Measurements from ENCODE around the gene TTC7B. TPM values are rescaled to one million over a fixed set of nuclear protein-coding genes. Genes with fewer than 3 reads are reported as not detected.

TTC7B gene
- polyA plus RNA-seq, 1 donor from 2014 or later: 0.89 TPM

DNA sequence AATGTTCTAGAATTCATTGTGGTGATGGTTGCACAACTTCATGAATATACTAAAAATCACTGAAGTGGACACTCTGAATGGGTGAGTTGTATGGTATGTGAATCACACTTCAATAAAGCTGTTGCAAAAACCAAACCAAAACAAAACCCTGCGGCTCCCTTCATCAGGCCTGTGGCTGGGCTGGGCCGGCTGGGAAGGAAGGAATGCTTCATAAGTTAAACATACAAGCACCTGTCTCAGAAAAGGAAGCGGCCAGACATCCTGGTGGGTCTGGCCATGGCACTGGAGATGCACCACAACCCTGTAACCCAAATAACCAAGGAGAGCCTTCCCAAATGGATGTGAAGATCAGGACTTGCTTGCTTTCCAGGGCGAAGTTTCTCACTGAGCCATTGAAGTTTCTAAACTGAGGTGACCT, 34.9 kb downstream of the TTC7B start:
- H3K4me1 Mint-ChIP-seq: no peaks in the 10 kb centered on the region
- no peak overlapping the region for H3K27ac Mint-ChIP-seq
- no peaks in the 10 kb centered on the region for H3K27me3 Mint-ChIP-seq
- no peaks in the 10 kb centered on the region for H3K36me3 Mint-ChIP-seq
- peaks cover 0 to 1% (median 0%) of the 10 kb centered on the region in 3 donors for H3K9me3 Mint-ChIP-seq
- no peak overlapping the region for H3K4me3 Mint-ChIP-seq

DNA sequence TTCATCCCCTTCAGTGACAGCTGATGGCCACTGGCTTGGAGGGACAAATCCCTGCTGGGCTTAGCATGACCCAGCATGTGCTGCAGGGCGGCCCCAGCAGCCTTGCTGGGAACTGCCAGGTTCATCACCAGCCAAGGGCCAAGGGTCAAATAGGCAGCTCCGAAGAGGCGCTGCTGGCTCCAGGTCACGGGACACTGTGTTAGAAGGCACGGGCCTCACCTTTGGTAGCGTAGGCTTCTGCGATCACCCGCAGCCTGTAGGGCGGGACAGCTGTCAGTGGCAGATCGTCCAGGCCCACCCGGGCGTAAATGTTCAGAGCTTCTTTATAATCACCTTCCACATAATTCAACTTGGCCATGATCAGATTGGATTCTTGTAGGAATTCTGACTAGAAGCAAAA, 35.7 kb downstream of the TTC7B start:
- H3K36me3 Mint-ChIP-seq: no peaks in the 10 kb centered on the region
- H3K27ac Mint-ChIP-seq: no peak overlapping the region
- H3K4me1 Mint-ChIP-seq: no peaks in the 10 kb centered on the region
- no peaks in the 10 kb centered on the region for H3K27me3 Mint-ChIP-seq
- no peak overlapping the region for H3K4me3 Mint-ChIP-seq
- peaks cover 0 to 1% (median 0%) of the 10 kb centered on the region in 3 donors for H3K9me3 Mint-ChIP-seq

DNA sequence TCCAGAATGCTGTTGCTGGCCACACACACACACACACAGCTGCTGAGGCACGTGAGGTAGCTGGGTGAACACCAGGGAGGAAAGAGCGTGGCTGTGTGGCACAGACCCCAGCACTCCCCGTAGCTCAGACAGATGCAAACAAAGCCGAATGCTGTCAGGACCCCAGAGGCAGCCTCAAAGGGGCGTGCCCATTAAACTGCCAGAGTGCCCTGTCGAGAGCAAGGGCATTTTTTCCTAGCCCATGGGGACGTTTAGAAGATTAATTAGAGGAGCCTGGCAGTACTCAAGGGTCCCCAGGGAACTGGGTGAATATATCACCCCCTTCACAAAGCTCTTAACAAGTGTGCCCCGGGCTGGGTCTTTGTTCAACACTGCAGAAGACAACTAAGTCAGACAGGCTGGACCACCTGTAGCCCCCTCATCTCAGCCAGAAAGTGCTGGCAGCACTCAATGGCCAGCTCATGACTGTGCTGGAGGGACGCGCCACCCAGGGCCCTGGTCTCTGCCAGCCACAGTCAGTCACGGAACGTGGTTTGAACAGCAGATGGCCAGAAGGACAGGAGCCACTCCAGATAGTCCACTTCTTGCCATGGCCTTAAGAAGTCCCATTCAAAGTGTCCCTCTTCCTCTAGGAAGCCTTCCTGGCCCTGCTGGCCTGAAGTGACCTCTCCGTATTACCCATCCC, 37.5 kb downstream of the TTC7B start:
- Mint-ChIP-seq H3K36me3 (peaks cover 2% of the 10 kb centered on the region), H3K4me3 (no peak overlapping the region), H3K27ac (no peak overlapping the region), H3K4me1 (no peaks in the 10 kb centered on the region), H3K9me3 (peaks cover 0 to 1% (median 0%) of the 10 kb centered on the region in 3 donors), H3K27me3 (no peaks in the 10 kb centered on the region)

DNA sequence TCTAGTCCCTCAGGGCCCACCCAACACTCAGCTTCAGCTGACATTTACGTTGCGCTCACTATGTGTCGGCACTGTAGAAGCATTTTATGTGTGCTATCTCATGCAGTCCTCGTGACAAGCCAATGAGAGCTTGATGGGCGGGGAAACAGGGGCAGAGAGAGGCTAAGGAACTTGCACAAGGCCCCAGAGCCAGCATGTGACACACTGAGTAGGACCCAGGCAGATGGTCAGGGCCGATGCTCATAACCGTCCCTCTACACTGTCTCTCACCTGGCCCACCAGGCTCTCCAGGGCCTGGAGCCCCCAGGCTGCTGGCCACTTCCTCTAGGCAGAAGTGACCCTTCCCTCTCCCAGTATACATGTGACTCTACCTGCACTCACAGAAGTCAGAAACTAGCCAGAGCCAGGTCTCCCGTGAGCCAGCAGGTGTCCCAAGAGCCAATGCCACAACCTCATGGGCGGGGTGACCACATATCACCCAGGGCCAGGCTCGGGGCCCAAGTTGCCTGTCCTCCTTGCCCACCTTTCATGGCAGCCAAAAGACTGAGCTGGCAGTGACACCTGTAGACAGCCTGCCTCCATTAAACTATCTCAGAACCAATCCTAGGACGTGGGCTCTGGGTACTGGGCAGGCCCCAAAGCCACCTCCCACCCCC, 38.3 kb downstream of the TTC7B start:
- H3K27ac Mint-ChIP-seq: no peak overlapping the region
- H3K4me1 Mint-ChIP-seq: no peaks in the 10 kb centered on the region
- H3K36me3 Mint-ChIP-seq: peaks cover 2% of the 10 kb centered on the region
- H3K27me3 Mint-ChIP-seq: no peaks in the 10 kb centered on the region
- H3K9me3 Mint-ChIP-seq: peaks cover 0 to 1% (median 0%) of the 10 kb centered on the region in 3 donors
- H3K4me3 Mint-ChIP-seq: no peak overlapping the region

DNA sequence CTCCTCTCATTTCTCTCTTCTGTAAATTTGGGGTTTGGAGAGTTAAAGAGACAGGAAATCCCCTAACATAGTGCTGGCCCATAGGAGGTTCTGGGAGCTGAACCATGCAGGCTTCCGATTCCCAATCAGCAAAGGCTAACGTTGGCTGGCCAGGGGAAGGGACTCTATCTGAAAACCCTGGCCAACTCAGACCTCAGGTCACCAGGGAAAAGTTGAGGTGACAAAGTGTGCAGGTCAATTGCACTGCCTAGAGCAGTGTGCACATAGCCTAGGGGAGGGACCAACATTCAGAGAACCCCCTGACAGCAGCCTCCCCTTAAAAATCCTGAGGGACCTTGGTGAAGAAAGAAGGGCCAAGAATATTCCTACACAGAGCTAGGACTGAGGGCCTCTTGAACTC, 38.9 kb downstream of the TTC7B start:
- H3K36me3 Mint-ChIP-seq: peaks cover 2% of the 10 kb centered on the region
- no peaks in the 10 kb centered on the region for H3K27me3 Mint-ChIP-seq
- peaks cover 0 to 1% (median 0%) of the 10 kb centered on the region in 3 donors for H3K9me3 Mint-ChIP-seq
- no peaks in the 10 kb centered on the region for H3K4me1 Mint-ChIP-seq
- H3K4me3 Mint-ChIP-seq: no peak overlapping the region
- no peak overlapping the region for H3K27ac Mint-ChIP-seq

DNA sequence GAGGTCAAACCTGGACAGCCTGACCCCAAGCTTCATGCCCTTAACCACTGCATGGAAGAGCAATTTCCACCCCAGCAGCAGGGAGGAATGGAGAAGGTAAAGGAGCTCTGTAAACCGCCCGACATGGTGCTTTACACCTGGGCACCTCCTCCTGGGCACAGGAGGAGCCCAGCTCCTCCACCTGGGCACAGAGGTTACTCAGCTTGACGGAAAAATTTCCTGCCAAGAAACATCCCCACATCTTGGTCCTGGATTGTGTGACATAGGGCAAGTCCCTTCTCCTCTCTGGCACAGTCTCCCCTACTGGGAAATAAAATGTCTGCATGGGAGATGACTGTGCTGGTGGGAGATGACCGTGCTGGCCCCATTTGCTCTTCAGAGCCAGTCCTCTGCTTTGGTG, 40.8 kb downstream of the TTC7B start:
- H3K36me3 Mint-ChIP-seq: peaks cover 2% of the 10 kb centered on the region
- H3K27ac Mint-ChIP-seq: no peak overlapping the region
- no peak overlapping the region for H3K4me3 Mint-ChIP-seq
- peaks cover 1% of the 10 kb centered on the region for H3K27me3 Mint-ChIP-seq
- H3K9me3 Mint-ChIP-seq: peaks cover 0 to 1% (median 0%) of the 10 kb centered on the region in 3 donors
- H3K4me1 Mint-ChIP-seq: no peaks in the 10 kb centered on the region

DNA sequence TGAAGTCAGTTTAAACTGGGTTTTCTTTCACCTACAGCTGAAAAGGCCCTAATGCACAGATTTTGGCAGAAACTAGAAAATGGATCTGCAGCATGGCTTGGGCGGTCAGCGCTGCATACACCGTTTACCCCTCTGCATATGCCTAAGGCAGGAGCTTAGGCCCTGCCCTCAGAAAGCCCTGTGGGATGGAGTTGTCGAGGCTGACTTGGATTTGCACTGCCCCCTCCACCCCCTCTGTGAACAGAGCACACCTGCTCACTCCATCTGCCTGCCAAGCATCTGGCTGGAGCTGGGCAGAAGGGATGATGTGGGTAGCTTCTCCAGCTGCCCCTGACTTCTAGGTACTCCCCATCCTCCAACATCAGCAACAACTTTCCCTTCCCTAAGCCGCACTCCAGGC, 41.9 kb downstream of the TTC7B start:
- Mint-ChIP-seq H3K27me3 (peaks cover 1% of the 10 kb centered on the region), H3K27ac (no peak overlapping the region), H3K9me3 (peaks cover 0 to 1% (median 0%) of the 10 kb centered on the region in 3 donors), H3K4me3 (no peak overlapping the region), H3K4me1 (no peaks in the 10 kb centered on the region), H3K36me3 (peaks cover 2% of the 10 kb centered on the region)

DNA sequence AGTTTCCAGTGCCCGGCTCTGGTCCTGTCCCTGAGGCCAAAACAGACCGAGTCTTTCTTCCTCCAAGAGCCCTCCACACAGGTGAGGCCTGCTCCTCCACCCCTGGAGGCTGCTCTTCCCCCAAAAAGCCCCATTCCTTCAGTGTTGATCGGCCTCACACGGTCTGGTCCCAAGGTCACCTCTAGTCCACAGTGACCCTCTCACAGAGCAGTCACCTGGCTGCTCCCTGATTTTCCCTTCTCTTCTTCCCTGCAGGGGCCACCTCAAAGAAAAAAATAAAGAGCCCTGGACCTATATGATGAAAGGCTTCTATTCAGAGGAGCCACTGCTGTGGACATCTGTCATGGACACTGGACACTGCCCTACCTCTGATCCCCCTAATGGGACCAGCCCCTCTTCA, 42.5 kb downstream of the TTC7B start:
- Mint-ChIP-seq H3K9me3 (peaks cover 0 to 3% (median 1%) of the 10 kb centered on the region in 3 donors), H3K4me3 (no peak overlapping the region), H3K27me3 (peaks cover 1% of the 10 kb centered on the region), H3K4me1 (no peaks in the 10 kb centered on the region), H3K27ac (no peak overlapping the region), H3K36me3 (peaks cover 2% of the 10 kb centered on the region)

DNA sequence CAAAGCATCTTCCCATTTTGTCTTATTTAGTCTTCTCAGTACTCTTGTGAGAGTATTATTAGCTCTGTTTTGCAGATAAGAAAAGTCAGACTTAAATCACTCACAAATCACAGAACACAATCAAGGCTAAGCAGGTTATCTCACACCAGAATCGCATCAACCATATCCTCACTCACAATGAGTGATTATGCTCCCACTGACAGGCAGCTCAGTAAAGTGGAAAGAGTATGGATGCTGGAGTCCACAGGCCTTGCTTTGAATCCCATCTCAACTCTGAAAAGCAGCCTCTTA, 43.1 kb downstream of the TTC7B start:
- no peaks in the 10 kb centered on the region for H3K4me1 Mint-ChIP-seq
- H3K27ac Mint-ChIP-seq: no peak overlapping the region
- peaks cover 2% of the 10 kb centered on the region for H3K36me3 Mint-ChIP-seq
- peaks cover 2 to 7% (median 4%) of the 10 kb centered on the region in 3 donors for H3K9me3 Mint-ChIP-seq
- H3K27me3 Mint-ChIP-seq: peaks cover 1% of the 10 kb centered on the region
- H3K4me3 Mint-ChIP-seq: no peak overlapping the region

DNA sequence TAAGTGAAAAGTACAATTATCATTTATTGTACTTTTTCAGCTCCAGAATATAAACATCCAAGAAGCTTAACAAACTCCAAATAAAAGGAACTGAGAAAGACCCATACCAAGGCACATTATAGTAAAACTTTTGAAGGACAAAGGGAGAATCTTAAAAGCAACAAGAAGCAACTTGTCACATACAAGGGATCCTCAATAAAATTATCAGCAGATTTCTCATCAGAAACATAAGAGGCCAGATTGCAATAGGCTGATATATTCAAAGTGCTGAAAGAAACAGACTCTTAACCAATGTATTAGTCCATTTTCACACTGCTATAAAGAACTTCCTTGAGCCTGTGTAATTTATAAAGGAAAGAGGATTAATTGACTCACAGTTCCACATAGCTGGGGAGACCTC, 48.3 kb downstream of the TTC7B start:
- H3K4me1 Mint-ChIP-seq: no peaks in the 10 kb centered on the region
- H3K9me3 Mint-ChIP-seq: peaks cover 11 to 21% (median 18%) of the 10 kb centered on the region in 3 donors
- peaks cover 4% of the 10 kb centered on the region for H3K36me3 Mint-ChIP-seq
- no peak overlapping the region for H3K27ac Mint-ChIP-seq
- H3K27me3 Mint-ChIP-seq: peaks cover 1% of the 10 kb centered on the region
- H3K4me3 Mint-ChIP-seq: no peak overlapping the region

DNA sequence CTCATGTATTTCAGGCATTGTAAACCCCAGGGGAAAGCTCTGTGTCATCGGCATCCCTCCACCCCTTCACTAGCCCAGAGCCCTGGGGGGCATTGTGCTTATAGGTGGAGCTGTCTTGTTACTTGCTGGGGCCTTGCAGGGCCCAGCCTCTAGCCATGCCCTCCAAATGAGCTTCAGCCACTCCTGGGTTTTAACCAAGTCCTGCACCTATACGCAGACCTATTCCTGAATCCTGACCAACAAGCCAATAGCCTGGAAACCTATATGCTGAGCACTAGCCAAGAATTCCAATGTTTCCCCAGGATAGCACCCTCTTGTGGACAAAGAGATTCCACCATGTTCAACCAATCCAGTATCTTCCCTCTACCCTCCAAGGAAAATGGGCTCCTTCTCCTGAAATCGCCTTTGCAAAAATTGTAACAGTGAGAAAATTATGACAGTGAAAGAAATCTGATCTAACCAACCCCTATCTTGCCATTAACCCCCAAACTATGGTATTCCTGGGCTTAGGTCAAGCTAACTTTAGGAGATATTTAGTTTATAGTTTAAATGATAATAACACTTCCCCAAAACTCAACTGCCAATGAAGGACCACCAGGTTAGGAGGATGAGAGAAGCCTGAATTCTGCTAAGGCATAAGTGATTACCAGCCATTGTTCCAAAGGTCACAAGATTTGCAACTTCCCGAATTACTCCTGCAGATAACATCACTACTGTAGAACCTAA, 55.5 kb downstream of the TTC7B start:
- peaks cover 2% of the 10 kb centered on the region for H3K36me3 Mint-ChIP-seq
- H3K27ac Mint-ChIP-seq: peak overlapping the region in 1 of 3 donors; percentile 60
- H3K4me1 Mint-ChIP-seq: peaks cover 13 to 18% (median 15%) of the 10 kb centered on the region in 3 donors
- H3K4me3 Mint-ChIP-seq: peak overlapping the region in 1 of 4 donors; percentile 42
- H3K27me3 Mint-ChIP-seq: no peaks in the 10 kb centered on the region
- peaks cover 2 to 6% (median 6%) of the 10 kb centered on the region in 3 donors for H3K9me3 Mint-ChIP-seq

DNA sequence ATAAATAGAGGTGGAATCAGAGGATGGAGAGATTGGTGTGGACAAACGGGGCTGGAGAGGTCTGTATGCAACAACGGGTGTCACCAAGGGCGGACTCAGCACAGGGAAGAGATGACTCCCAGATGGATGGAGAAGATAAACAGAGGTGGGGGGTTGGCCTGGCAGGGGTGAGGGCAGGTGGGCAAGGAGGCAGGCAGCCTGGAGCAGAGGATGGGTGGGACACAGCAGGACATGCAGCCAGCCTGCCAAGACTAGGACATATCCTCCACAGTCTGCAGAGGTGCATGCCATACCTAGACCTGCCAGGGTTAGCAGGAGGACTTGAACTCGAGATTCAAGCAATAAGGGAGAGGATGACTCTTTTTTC, 56.2 kb downstream of the TTC7B start:
- H3K9me3 Mint-ChIP-seq: peaks cover 2 to 6% (median 5%) of the 10 kb centered on the region in 3 donors
- peak overlapping the region in 2 of 3 donors; percentile 78 to 90 for H3K27ac Mint-ChIP-seq
- peaks cover 13 to 18% (median 15%) of the 10 kb centered on the region in 3 donors for H3K4me1 Mint-ChIP-seq
- peaks cover 2% of the 10 kb centered on the region for H3K36me3 Mint-ChIP-seq
- peak overlapping the region in 1 of 4 donors; percentile 42 for H3K4me3 Mint-ChIP-seq
- no peaks in the 10 kb centered on the region for H3K27me3 Mint-ChIP-seq

DNA sequence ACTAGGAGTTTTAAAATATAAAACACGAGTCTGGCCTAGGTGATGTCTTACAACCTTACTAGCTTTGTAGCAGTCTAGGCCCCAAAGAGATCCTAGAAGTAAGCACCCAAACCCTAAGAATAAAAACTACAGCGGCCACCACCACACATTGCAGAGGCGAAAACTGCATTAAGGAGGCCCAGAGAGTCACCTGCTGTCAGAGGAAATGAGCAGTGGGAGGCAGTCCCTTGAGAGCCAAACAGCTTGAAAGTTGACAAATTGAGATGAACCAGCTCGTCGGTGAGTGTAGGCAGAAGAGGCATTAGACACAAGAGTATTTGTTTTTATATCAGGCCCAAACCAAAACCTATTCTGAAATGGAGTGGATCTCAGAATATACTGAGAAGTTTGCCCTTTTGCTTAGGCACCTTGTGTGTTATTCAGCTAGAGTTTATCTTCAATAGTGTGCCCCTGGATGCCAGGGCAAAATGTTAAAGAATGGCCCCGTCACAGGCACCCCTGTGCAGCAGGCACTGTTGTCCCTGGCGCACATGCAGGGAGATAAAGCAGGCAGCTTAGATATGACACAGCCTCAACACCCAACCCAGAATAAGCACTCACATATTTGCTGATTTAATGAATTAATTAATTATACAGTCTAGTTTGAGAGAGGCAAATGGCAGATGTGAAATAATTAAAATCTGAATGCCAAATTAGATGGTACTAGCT, 56.7 kb downstream of the TTC7B start:
- peaks cover 2% of the 10 kb centered on the region for H3K36me3 Mint-ChIP-seq
- no peaks in the 10 kb centered on the region for H3K27me3 Mint-ChIP-seq
- peaks cover 13 to 18% (median 15%) of the 10 kb centered on the region in 3 donors for H3K4me1 Mint-ChIP-seq
- H3K4me3 Mint-ChIP-seq: peak overlapping the region; percentile 74 to 92 (median 82)
- H3K27ac Mint-ChIP-seq: peak overlapping the region; percentile 78 to 90 (median 86)
- H3K9me3 Mint-ChIP-seq: peaks cover 2 to 6% (median 4%) of the 10 kb centered on the region in 3 donors

DNA sequence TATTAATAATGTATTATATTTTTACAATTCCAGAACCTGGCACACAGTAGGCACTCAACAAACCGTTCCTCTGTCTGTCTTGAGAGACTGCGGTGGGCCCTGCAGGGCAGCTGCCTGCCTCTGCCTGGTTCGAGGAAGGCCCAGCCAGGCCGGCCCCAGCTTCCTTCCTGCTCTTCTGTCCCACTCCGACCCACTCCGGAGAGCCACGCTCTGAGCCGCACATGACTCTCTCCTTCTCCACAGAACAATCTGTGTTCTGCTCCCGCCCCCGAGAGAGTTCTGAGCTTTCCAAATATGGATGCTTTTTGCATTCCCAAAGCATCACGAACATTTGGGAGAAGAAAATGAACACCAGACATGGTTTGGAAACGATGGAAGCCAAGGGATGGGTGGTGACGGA, 57.3 kb downstream of the TTC7B start:
- Mint-ChIP-seq H3K27me3 (no peaks in the 10 kb centered on the region), H3K4me1 (peaks cover 13 to 18% (median 15%) of the 10 kb centered on the region in 3 donors), H3K27ac (peak overlapping the region; percentile 78 to 90 (median 86)), H3K9me3 (peaks cover 1 to 6% (median 2%) of the 10 kb centered on the region in 3 donors), H3K36me3 (peaks cover 2% of the 10 kb centered on the region), H3K4me3 (peak overlapping the region; percentile 74 to 92 (median 82))
